Skeletal muscle satellite cell (primary cell): ENCODE measurements around the gene GNAS.
"Not testable (repeated sequence)": the region's sequence is repeated elsewhere in the genome, so short reads cannot be mapped to it uniquely, and the experiment has no call there.

Experiments
- H3K27me3 ChIP-seq: 2 replicates; pipeline ENCODE4 v1.7.0; 2013; ENCODE audit warnings: low read length; ENCODE audit not compliant: control insufficient read depth, insufficient read depth
- H3K36me3 ChIP-seq: 2 replicates; pipeline ENCODE4 v1.7.0; 2013; ENCODE audit warnings: mild to moderate bottlenecking, control low read depth, low read length; ENCODE audit not compliant: insufficient read depth
- H3K4me1 ChIP-seq: 2 replicates; pipeline ENCODE4 v1.7.0; 2013; ENCODE audit warnings: low read length; ENCODE audit not compliant: control insufficient read depth, insufficient read depth
- H3K4me2 ChIP-seq: 2 replicates; pipeline ENCODE4 v1.7.0; 2013; ENCODE audit warnings: mild to moderate bottlenecking, low read length
- H3K4me3 ChIP-seq: 2 replicates; pipeline ENCODE4 v1.7.0; 2013; ENCODE audit warnings: low read length
- H3K9ac ChIP-seq: 2 replicates; pipeline ENCODE4 v1.7.0; 2013; ENCODE audit warnings: mild to moderate bottlenecking, low read depth, low read length, moderate library complexity
- H3K9me3 ChIP-seq: replicated peaks from 2 replicates; pipeline ENCODE4 v1.7.0; 2013; ENCODE audit warnings: mild to moderate bottlenecking, control low read depth, low read length

GNAS gene

DNA sequence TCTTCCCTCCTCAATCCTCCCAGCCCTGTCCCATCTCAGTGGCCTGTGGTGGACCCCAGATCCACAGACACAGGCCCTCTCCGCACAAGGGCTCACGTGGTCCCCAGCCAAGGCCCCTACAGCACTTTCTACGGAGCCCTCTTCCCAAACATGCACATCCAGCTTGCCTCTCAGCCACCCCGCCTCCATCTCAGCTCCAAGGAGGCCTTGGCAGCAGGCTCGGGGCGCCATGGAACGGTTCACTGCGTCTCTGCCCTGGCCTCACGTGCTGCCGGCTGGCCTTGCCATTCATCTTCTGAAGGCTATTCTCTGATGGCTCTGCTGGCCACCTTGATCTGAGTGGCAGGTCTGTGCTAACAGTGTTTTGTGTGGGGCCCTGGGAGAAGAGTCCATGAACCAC, 34.8 kb upstream of the GNAS start:
- no peak overlapping the region for H3K9ac ChIP-seq
- H3K36me3 ChIP-seq = no peaks in the 10 kb centered on the region
- peaks cover 7% of the 10 kb centered on the region for H3K4me1 ChIP-seq
- H3K4me2 ChIP-seq = no peak overlapping the region
- peaks cover 12% of the 10 kb centered on the region for H3K27me3 ChIP-seq
- no peak overlapping the region for H3K4me3 ChIP-seq
- no peaks in the 10 kb centered on the region for H3K9me3 ChIP-seq

DNA sequence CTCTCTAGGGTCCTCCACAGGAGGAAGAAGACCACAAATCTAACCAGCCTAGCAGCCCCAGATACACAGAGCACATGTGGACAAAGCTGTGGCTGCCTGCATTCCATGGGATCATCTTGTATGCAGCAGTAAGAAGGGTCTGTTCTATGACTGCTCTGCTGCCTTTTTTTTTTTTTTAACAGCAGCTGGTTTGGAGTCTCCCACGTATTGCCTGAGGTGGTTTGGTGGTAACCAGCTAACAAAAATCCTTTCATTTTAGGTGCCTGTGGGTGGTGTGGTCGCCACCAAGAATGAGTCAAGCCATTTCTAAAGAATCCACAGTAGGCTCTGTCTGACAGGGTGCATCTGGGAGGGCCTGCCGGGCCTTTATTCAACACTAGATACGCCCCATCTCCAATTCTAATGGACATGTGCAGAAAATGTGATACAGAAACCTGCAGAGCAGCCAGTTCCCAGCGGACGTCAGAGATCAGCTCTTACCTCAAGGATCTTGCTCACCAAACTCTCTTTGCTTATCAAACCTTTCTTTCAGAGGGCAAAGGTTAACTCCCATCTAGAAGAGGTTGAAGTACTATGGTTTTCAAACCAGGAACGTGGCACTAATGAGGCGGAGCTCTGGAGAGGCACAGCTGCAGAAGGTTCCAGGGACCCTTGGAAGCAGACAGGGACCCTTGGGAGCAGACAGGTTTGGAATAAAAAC, 33.8 kb upstream of the GNAS start:
- Histone ChIP-seq H3K9me3 (no peaks in the 10 kb centered on the region), H3K4me2 (no peak overlapping the region), H3K27me3 (peaks cover 5% of the 10 kb centered on the region), H3K4me3 (no peak overlapping the region), H3K36me3 (no peaks in the 10 kb centered on the region), H3K9ac (no peak overlapping the region), H3K4me1 (peaks cover 7% of the 10 kb centered on the region)

DNA sequence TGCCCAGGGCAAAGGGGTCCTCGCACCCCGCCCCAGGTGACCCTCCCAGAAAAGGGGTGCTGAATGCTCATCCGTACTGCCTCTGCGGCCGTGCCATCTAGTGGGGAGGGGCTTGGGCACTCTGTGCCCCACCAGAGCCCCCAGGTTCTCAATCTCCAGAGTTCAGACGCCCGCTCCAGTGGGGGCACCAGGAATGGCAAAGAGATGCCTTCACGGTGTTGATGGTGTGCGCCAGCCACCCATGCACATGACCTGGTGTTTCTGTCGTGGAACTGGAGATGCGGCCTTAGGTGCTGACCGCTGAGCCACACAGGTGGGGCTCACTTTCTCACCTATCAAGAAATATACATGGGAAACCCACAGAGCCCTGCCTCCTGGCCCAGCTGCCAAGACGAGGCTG, 32.6 kb upstream of the GNAS start:
- peaks cover 7% of the 10 kb centered on the region for H3K4me1 ChIP-seq
- no peak overlapping the region for H3K9ac ChIP-seq
- no peaks in the 10 kb centered on the region for H3K27me3 ChIP-seq
- H3K4me3 ChIP-seq = no peak overlapping the region
- no peak overlapping the region for H3K4me2 ChIP-seq
- no peaks in the 10 kb centered on the region for H3K9me3 ChIP-seq
- H3K36me3 ChIP-seq = no peaks in the 10 kb centered on the region

DNA sequence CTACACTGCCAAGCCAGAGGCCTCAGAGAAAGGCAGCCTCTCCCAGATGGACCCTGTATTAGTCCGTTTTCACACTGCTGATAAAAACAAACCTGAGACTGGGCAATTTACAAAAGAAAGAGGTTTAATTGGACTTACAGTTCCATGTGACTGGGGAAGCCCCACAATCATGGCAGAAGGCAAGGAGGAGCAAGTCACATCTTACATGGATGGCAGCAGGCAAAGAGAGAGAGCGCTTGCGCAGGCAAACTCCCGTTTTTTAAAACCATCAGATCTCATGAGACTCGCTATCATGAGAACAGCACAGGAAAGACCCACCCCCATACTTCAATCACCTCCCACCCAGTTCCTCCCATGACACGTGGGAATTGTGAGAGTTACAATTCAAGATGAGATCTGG, 32.0 kb upstream of the GNAS start:
- H3K4me1 ChIP-seq, H3K9me3 ChIP-seq, H3K27me3 ChIP-seq, H3K4me2 ChIP-seq, H3K9ac ChIP-seq, H3K36me3 ChIP-seq, H3K4me3 ChIP-seq: not testable (repeated sequence)

DNA sequence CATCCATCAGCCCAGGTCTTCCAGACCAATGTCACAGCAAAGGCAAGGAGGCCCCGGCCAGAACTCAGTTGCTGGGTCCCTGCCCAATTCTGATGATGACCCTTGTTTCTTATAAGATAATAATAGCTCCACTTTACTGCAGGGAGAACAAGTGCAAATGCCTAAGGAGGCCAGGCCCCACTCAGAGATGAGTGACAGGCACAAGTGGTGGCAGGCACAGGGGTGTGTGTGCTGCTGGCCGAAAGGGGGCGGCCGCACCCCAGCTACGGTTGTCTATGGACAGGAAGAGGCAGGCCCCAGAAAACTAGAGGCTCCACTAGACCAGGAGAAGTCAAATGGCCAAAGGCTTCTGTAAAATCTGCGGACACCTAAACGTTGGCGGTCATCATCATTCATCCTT, 30.4 kb upstream of the GNAS start:
- no peaks in the 10 kb centered on the region for H3K36me3 ChIP-seq
- H3K27me3 ChIP-seq = no peaks in the 10 kb centered on the region
- no peaks in the 10 kb centered on the region for H3K9me3 ChIP-seq
- no peak overlapping the region for H3K4me2 ChIP-seq
- H3K4me1 ChIP-seq = peaks cover 7% of the 10 kb centered on the region
- no peak overlapping the region for H3K9ac ChIP-seq
- H3K4me3 ChIP-seq = no peak overlapping the region

DNA sequence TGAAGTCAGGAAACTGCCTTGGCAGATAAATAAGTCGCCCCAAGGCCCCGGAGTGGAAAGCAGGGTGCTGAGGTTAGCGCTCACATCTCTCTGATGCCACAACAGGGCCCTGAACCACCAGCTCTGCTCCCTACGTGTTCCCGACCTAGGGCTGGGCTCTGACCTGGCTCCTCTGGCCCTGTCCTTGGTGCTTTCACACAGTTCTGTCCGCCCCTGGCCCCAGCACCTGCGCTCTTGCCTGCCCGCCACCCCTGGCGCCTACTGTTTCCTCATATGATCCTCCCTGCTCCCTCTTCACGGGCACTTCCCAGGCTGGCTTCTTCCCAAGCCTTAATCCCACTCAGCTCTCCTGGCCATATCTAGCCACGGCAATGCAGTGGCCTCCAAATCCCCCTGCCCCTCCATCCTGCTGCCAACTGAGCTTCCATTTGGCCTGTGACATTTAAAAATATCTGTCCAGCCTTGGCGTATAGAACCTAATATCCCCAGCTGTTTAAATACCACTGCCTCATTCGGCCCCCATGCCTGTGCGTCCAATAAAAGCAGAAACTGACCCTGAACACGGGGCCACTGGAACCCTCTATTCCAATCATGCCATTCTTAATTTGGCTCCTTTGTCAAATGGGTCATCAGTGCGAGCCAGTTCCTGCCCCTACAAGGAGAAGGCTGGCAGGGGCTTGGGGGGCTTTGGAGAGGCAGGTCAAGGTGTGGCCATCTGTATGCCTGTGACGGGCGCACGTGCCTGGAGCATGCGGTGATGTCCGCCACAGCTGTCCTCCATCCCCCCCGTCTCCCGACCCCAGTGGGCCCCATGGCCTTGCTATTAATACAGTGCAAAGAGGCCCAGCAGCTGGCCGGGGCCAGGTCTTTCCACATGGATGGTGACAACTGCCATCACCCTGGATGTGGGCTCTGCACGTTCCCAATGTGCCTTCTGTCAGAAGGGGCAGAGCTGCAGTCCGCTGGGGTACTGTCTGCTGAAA, 29.5 kb upstream of the GNAS start:
- Histone ChIP-seq H3K9ac (no peak overlapping the region), H3K4me2 (no peak overlapping the region), H3K27me3 (peaks cover 3% of the 10 kb centered on the region), H3K4me1 (peaks cover 5% of the 10 kb centered on the region), H3K36me3 (no peaks in the 10 kb centered on the region), H3K4me3 (no peak overlapping the region), H3K9me3 (no peaks in the 10 kb centered on the region)

DNA sequence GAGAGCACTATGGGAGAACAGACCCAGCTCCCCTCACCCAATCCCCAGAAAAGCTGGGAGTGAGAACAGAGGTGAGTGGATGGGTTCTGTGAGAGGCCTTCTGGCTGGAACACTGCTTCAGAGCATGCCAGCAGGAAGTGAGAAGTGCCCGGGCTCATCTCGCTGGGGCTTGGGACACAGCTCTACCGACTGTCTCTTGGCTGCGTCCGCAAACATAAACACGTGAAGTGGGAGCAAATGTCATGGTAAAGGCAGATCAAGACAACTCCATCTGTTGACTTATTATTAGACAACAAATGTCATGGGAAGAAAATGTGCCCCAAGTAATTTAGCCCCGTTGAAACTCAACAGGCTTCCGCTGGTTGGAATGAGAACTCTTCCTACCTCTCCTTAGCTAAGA, 27.7 kb upstream of the GNAS start:
- Histone ChIP-seq H3K27me3 (peaks cover 8% of the 10 kb centered on the region), H3K9me3 (no peaks in the 10 kb centered on the region), H3K36me3 (no peaks in the 10 kb centered on the region), H3K4me1 (no peaks in the 10 kb centered on the region), H3K4me2 (no peak overlapping the region), H3K9ac (no peak overlapping the region), H3K4me3 (no peak overlapping the region)

DNA sequence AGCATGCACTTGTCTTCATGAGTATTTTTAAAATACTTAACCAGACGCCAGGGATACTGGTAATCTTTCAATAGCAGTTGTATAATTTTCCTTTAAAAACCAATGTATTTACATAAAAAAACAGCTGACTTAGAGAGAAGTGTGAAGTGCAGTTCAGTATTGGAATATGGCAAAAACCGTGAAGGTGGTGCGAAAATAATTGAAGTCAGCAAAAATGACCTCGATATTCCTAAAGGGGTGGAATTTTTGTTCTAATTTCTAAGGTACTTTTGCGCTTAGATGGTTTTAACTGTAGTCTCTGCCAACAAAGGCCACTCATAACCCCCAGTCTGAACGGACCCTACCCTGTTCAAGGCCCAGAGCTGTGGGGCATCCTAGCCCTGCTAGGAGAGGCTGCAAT, 27.1 kb upstream of the GNAS start:
- peaks cover 8% of the 10 kb centered on the region for H3K27me3 ChIP-seq

DNA sequence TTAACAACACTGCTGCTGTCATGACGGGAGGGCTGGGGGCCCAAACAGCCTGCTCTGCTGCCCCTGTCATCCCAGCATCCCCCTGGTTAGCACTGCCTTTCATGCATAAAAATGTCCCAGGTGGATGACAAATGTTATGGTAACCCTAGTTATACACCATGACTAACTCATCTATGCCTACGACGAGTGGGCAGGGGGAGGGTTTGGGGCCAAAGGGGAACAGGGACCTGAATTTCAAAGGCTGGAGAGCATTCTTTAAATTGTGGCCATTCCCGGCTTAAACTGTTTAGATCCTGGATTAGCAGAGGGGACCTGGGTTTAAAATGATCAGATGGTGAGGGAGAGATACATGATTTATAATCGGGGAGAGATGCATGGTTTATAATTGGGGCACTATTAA, 26.2 kb upstream of the GNAS start:
- H3K4me2 ChIP-seq = no peak overlapping the region
- H3K27me3 ChIP-seq = peaks cover 13% of the 10 kb centered on the region
- H3K9ac ChIP-seq = no peak overlapping the region
- no peaks in the 10 kb centered on the region for H3K9me3 ChIP-seq
- H3K4me3 ChIP-seq = no peak overlapping the region
- no peaks in the 10 kb centered on the region for H3K4me1 ChIP-seq
- H3K36me3 ChIP-seq = no peaks in the 10 kb centered on the region

More for the DNA sequence above, 27.1 kb upstream of the GNAS start:
- H3K4me3 ChIP-seq = no peak overlapping the region
- H3K9me3 ChIP-seq = no peaks in the 10 kb centered on the region
- H3K4me1 ChIP-seq = no peaks in the 10 kb centered on the region
- no peaks in the 10 kb centered on the region for H3K36me3 ChIP-seq
- no peak overlapping the region for H3K4me2 ChIP-seq
- no peak overlapping the region for H3K9ac ChIP-seq

DNA sequence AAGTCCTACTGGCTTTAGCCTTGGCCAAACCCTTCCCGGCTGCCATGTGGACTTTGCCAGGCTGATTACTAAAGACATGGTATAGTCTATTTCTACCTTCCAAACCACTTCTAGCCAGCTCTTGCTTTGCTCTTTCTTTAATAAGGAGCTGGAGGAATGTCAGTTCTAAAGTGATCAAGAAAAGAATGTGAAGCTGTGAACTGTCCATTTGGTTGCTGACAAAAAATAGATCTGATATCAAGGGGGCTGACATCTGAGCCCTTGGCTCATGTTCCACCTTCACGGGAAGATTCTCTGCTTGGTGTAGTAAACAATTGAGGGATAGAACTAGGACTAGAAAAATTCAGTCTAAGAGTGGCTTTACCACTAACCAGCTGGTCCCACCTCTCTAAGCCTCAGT, 24.4 kb upstream of the GNAS start:
- no peak overlapping the region for H3K4me2 ChIP-seq
- no peaks in the 10 kb centered on the region for H3K36me3 ChIP-seq
- no peaks in the 10 kb centered on the region for H3K4me1 ChIP-seq
- no peaks in the 10 kb centered on the region for H3K9me3 ChIP-seq
- no peak overlapping the region for H3K4me3 ChIP-seq
- no peak overlapping the region for H3K9ac ChIP-seq
- H3K27me3 ChIP-seq = peaks cover 17% of the 10 kb centered on the region

DNA sequence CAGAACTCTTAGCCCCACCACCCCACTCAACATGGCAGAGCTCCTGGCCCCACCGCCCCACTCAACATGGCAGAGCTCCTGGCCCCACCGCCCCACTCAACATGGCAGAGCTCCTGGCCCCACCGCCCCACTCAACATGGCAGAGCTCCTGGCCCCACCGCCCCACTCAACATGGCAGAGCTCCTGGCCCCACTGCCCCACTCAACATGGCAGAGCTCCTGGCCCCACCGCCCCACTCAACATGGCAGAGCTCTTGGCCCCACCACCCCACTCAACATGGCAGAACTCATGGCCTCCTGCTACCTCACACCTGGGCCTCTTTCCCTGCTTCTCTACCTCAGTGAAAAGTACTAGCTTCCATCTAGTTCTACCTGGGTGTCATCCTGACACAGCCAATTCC, 23.7 kb upstream of the GNAS start:
- not testable (repeated sequence) for H3K4me3 ChIP-seq, H3K36me3 ChIP-seq, H3K4me1 ChIP-seq, H3K4me2 ChIP-seq, H3K9ac ChIP-seq, H3K9me3 ChIP-seq
- H3K27me3 ChIP-seq = peaks cover 20% of the 10 kb centered on the region
